Brain microvascular endothelial cell (primary cell): ENCODE results near the gene CYB561.

Experiments
- DNase-seq: peaks from one replicate; pipeline ENCODE4 v3.0.0-alpha.2; 2020
- H3K27ac ChIP-seq: fragments of 250-450 bp; sonication (Bioruptor Pico); 2 replicates; pipeline ENCODE4 v1.5.1; 2020; ENCODE audit warnings: mild to moderate bottlenecking, moderate library complexity
- H3K27me3 ChIP-seq: fragments of 250-450 bp; sonication (Bioruptor Pico); replicated peaks from 2 replicates; pipeline ENCODE4 v1.5.1; 2020; ENCODE audit warnings: mild to moderate bottlenecking
- H3K36me3 ChIP-seq: fragments of 250-450 bp; sonication (Bioruptor Pico); replicated peaks from 2 replicates; pipeline ENCODE4 v1.5.1; 2020; ENCODE audit warnings: mild to moderate bottlenecking
- H3K4me3 ChIP-seq: 2 replicates; pipeline ENCODE4 v1.5.1; 2011; ENCODE audit warnings: low read depth, mild to moderate bottlenecking, control low read depth, low read length, moderate library complexity
- CTCF ChIP-seq: IDR thresholded peaks from 2 replicates; pipeline ENCODE4 v1.5.1; 2011; ENCODE audit warnings: low read depth, mild to moderate bottlenecking, moderate library complexity, low read length, control low read depth, inconsistent platforms; ENCODE audit errors: missing control alignments
- in situ Hi-C: cut with HindIII; loops from 2 replicates; pipeline ENCODE4 v1.10.0; 2017; ENCODE audit warnings: low sequenced_read_pairs, low pct_ligation_motif_present

CYB561 gene

DNA sequence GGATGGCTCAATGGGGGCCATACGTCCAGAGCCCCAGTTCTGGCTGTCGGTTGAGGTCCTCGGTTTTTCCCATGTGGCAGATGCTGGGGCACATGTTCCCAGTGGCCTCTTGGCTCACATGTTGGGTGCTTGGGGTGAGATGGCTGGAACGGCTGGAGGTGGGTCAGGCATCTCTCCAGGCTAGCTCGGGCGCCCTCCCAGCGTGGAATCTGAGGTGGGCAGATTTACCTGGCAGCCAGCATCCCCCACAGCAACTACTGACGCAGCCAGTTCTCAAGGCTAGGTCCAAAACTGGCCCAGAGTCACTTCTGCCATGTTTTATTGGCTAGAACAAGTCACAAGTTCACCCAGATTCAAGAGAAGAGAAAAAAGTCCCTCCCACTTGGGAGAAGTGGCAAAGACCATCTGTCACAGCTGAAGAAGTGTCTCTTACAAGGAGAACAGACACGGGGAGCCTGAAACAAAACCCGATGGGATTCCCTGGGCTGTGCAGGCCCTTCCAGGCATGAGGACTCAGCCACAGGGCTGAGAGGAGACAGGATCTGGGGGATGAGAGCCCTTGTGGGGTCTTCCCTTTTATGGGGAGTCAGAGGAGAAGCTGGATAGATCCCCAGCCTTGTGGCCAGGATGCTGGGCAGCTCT is 46.0 kb upstream of the CYB561 start:
- H3K36me3 ChIP-seq, result no peaks in the 10 kb centered on the region
- no peak for DNase-seq

DNA sequence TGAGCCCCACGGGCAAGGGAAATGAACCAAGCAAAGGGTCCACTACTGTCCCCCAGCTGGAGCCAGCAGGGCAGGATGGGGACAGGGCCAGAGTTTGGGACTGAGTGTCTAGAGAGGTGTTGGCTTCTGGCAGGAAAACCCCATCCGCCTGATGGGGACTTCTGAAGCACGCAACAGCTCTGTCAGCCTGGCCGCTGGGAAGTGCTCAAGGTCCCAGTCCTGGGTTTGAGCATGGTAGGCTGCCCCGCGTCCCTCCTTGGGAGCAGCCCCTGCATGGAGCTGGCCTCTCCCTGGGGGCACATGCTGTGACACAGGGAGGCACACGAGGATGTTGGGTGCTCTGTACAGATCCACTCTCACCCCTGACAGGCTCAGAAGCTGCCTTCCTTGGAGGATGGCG is 45.3 kb upstream of the CYB561 start:
- no peak overlapping the region for H3K4me3 ChIP-seq
- TF ChIP-seq CTCF, result no peak
- H3K36me3 ChIP-seq, result no peaks in the 10 kb centered on the region
- H3K27me3 ChIP-seq, result peaks cover 14% of the 10 kb centered on the region
- in situ Hi-C loops, result no loop called here
- H3K27ac ChIP-seq, result no peak overlapping the region
- DNase-seq, result no peak

More for the DNA sequence above, 46.0 kb upstream of the CYB561 start:
- H3K27ac ChIP-seq, result no peak overlapping the region
- in situ Hi-C loops, result no loop called here
- H3K4me3 ChIP-seq, result no peak overlapping the region
- H3K27me3 ChIP-seq, result peaks cover 14% of the 10 kb centered on the region
- no peak for TF ChIP-seq CTCF

DNA sequence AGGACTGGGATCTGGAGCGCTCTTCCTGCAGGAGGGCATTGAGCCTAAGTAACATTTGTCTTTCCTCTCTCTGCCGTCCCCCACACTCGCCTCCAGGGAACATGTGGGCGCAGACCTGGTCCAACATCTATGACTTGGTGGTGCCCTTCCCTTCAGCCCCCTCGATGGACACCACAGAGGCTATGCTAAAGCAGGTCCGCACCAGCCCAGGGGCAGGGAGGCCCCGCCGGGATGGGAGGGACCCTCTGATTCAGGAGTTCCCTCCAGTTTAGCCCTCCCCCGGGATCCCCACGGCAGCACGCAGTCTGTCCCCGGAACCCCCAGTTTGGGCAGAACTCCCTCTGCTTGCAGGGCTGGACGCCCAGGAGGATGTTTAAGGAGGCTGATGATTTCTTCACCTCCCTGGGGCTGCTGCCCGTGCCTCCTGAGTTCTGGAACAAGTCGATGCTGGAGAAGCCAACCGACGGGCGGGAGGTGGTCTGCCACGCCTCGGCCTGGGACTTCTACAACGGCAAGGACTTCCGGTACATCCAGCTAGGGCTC is 44.8 kb upstream of the CYB561 start:
- H3K27ac ChIP-seq, result no peak overlapping the region
- TF ChIP-seq CTCF, result no peak
- peaks cover 14% of the 10 kb centered on the region for H3K27me3 ChIP-seq
- H3K36me3 ChIP-seq, result no peaks in the 10 kb centered on the region
- H3K4me3 ChIP-seq, result no peak overlapping the region
- DNase-seq, result no peak
- in situ Hi-C loops, result no loop called here

DNA sequence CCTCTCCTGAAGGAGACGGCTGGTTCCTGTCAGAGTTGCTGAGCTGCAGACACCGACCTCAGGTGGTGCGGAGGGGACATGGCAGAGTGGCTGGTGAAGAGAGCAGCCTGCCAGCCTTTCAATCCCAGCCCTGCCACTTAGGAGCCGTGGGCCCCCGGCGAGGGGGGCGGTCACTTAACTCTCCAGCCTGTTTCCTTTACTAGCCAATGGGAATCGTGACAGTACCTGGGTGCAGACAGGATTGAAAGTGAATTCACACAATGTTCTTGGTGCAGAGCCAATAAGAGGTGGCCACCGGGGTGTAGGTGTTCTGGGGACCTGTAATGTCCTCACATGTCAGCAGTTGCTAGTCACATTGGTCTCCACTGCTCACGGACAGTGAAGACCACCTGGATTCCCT is 44.2 kb upstream of the CYB561 start:
- Histone ChIP-seq H3K27me3 (peaks cover 14% of the 10 kb centered on the region), H3K36me3 (no peaks in the 10 kb centered on the region), H3K27ac (no peak overlapping the region), H3K4me3 (no peak overlapping the region)
- no peak for DNase-seq
- in situ Hi-C loops, result no loop called here
- TF ChIP-seq CTCF, result no peak

GRCh38 chr17:63489291-63489690 is 43.2 kb upstream of the CYB561 start:
- Histone ChIP-seq H3K27me3 (peaks cover 14% of the 10 kb centered on the region), H3K4me3 (no peak overlapping the region), H3K27ac (no peak overlapping the region), H3K36me3 (no peaks in the 10 kb centered on the region)
- DNase-seq, result no peak
- no peak for TF ChIP-seq CTCF
- in situ Hi-C loops, result no loop called here

- Histone ChIP-seq H3K36me3 (no peaks in the 10 kb centered on the region), H3K27ac (no peak overlapping the region), H3K4me3 (no peak overlapping the region), H3K27me3 (peaks cover 14% of the 10 kb centered on the region)
- in situ Hi-C loops, result no loop called here
- DNase-seq, result no peak
- no peak for TF ChIP-seq CTCF
Measured at GRCh38 chr17:63488851-63489250, 42.7 kb upstream of the CYB561 start.
